H1 (cell line): ENCODE results near the gene TSC2. TPM values are rescaled to one million over a fixed set of nuclear protein-coding genes. Genes with fewer than 3 reads are reported as not detected.

Experiments
- CTCF ChIA-PET: fragments of 300-600 bp; sonication (Branson Sonifier 250); formaldehyde crosslinking; loops from one replicate; lab custom pipeline; 2021; ENCODE audit not compliant: partially characterized antibody; lab: Charles Lee
- POLR2A ChIA-PET: fragments of 300-600 bp; sonication (Branson Sonifier 250); formaldehyde crosslinking; loops from one replicate; lab custom pipeline; 2021; ENCODE audit warnings: inconsistent platforms; ENCODE audit not compliant: partially characterized antibody; lab: Charles Lee
- DNase-seq, 2 experiments: peaks; one replicate each; pipeline versions ENCODE4 v3.0.0 to v3.0.0-alpha.2; 2010 to 2022; ENCODE audit warnings: low spot score in 2 of 2, low read depth in 1 of 2, mixed read lengths in 1 of 2
- FAIRE-seq: peaks from 2 replicates; lab custom pipeline; 2011; peaks lifted over from hg19 to GRCh38; lab: Jason Lieb, UNC
- H2AFZ ChIP-seq: 2 replicates; pipeline ENCODE4 v1.8.1; 2012; ENCODE audit warnings: low read length, inconsistent platforms
- H2AK5ac ChIP-seq: 2 replicates; pipeline ENCODE4 v1.6.1; 2013; ENCODE audit warnings: low read depth, low read length
- H2BK120ac ChIP-seq: replicated peaks from 2 replicates; pipeline ENCODE3; 2013; ENCODE audit warnings: low read depth, low read length, inconsistent platforms
- H2BK12ac ChIP-seq: 2 replicates; pipeline ENCODE4 v1.6.1; 2013; ENCODE audit warnings: low read depth, low read length
- H2BK15ac ChIP-seq: 2 replicates; pipeline ENCODE4 v1.6.1; 2013; ENCODE audit warnings: low read length
- H2BK20ac ChIP-seq: 2 replicates; pipeline ENCODE4 v1.6.1; 2013; ENCODE audit warnings: low read length
- H2BK5ac ChIP-seq: 2 replicates; pipeline ENCODE4 v1.6.1; 2013; ENCODE audit warnings: low read depth, low read length
- H3K14ac ChIP-seq: 2 replicates; pipeline ENCODE4 v1.6.1; 2013; ENCODE audit warnings: inconsistent platforms; ENCODE audit not compliant: insufficient read length
- H3K18ac ChIP-seq: 2 replicates; pipeline ENCODE4 v1.6.1; 2013; ENCODE audit warnings: low read length; ENCODE audit errors: extremely low read depth
- H3K23ac ChIP-seq: 2 replicates; pipeline ENCODE4 v1.6.1; 2013; ENCODE audit warnings: inconsistent platforms; ENCODE audit not compliant: insufficient read length
- H3K23me2 ChIP-seq: 2 replicates; pipeline ENCODE4 v1.6.1; 2013; ENCODE audit warnings: low read depth, low read length
- H3K27ac ChIP-seq: 2 replicates; pipeline ENCODE4 v1.6.1; 2011; ENCODE audit warnings: low read depth, low read length, inconsistent platforms
- H3K27me3 ChIP-seq, 4 experiments: replicated peaks in 1 of 4; 1 replicate in 1 of 4; 2 replicates in 3 of 4; pipeline versions ENCODE4 v1.6.1 to v1.8.1; 2011 to 2013; ENCODE audit warnings: low read length in 3 of 4, mild to moderate bottlenecking in 3 of 4, inconsistent platforms in 2 of 4, mixed read lengths in 2 of 4, moderate library complexity in 1 of 4; ENCODE audit not compliant: control insufficient read depth in 3 of 4, insufficient read depth in 3 of 4; ENCODE audit errors: extremely low read depth in 1 of 4
- H3K36me3 ChIP-seq, 4 experiments: 2 replicates each; pipeline versions ENCODE4 v1.6.1 to v1.8.1; 2011 to 2013; ENCODE audit warnings: mild to moderate bottlenecking in 4 of 4, low read length in 3 of 4, moderate library complexity in 2 of 4, control low read depth in 1 of 4, inconsistent platforms in 1 of 4; ENCODE audit not compliant: insufficient read depth in 4 of 4, control insufficient read depth in 2 of 4
- H3K4ac ChIP-seq: replicated peaks from 2 replicates; pipeline ENCODE3; 2013; ENCODE audit warnings: low read length, low read depth, mixed read lengths, inconsistent platforms; ENCODE audit not compliant: insufficient read length
- H3K4me1 ChIP-seq, 4 experiments: replicated peaks in 1 of 4; 1 replicate in 1 of 4; 2 replicates in 3 of 4; pipeline versions ENCODE4 v1.6.1 to v1.8.1; 2011 to 2013; ENCODE audit warnings: low read length in 3 of 4, inconsistent platforms in 2 of 4, mixed read lengths in 1 of 4; ENCODE audit not compliant: insufficient read depth in 4 of 4, control insufficient read depth in 3 of 4
- H3K4me2 ChIP-seq, 2 experiments: 2 replicates each; pipeline versions ENCODE4 v1.6.1 to v1.8.1; 2011 to 2013; ENCODE audit warnings: low read depth in 2 of 2, low read length in 2 of 2, control low read depth in 1 of 2, inconsistent platforms in 1 of 2, mild to moderate bottlenecking in 1 of 2; ENCODE audit not compliant: insufficient read depth in 1 of 2
- H3K4me3 ChIP-seq, 4 experiments: fragments of 200-600, 300-600 bp in 1 of 4; sonication (generic), shearing (Covaris generic), sonication (Bioruptor Twin) in 1 of 4; 2 replicates each; pipeline versions ENCODE4 v1.5.1 to v1.8.1; 2011 to 2016; ENCODE audit warnings: low read length in 4 of 4, low read depth in 3 of 4, control low read depth in 2 of 4, inconsistent platforms in 2 of 4, mild to moderate bottlenecking in 2 of 4, mixed read lengths in 1 of 4, moderate library complexity in 1 of 4; ENCODE audit not compliant: insufficient read depth in 2 of 4; ENCODE audit errors: extremely low read depth in 1 of 4
- H3K56ac ChIP-seq: replicated peaks from 2 replicates; pipeline ENCODE3; 2013; ENCODE audit warnings: low read depth, mild to moderate bottlenecking, mixed read lengths, low read length, inconsistent platforms; ENCODE audit not compliant: insufficient read length
- H3K79me1 ChIP-seq: 2 replicates; pipeline ENCODE4 v1.6.1; 2013; ENCODE audit warnings: low read depth, low read length, control low read depth
- H3K79me2 ChIP-seq, 2 experiments: 2 replicates each; pipeline versions ENCODE4 v1.6.1 to v1.8.1; 2012 to 2013; ENCODE audit warnings: low read length in 2 of 2, mild to moderate bottlenecking in 2 of 2, inconsistent platforms in 1 of 2; ENCODE audit not compliant: insufficient read depth in 2 of 2, control insufficient read depth in 1 of 2
- H3K9ac ChIP-seq, 4 experiments: replicated peaks in 1 of 4; 1 replicate in 1 of 4; 2 replicates in 3 of 4; pipeline versions ENCODE4 v1.6.1 to v1.8.1; 2011 to 2013; ENCODE audit warnings: low read depth in 3 of 4, low read length in 3 of 4, control low read depth in 2 of 4, mild to moderate bottlenecking in 2 of 4, moderate library complexity in 2 of 4, inconsistent platforms in 1 of 4; ENCODE audit errors: extremely low read depth in 1 of 4
- H3K9me3 ChIP-seq, 2 experiments: 2 replicates each; pipeline versions ENCODE4 v1.6.1 to v1.8.1; 2012 to 2013; ENCODE audit warnings: mild to moderate bottlenecking in 2 of 2, moderate library complexity in 2 of 2, control low read depth in 1 of 2, inconsistent platforms in 1 of 2, low read depth in 1 of 2, low read length in 1 of 2, mixed read lengths in 1 of 2; ENCODE audit not compliant: insufficient read depth in 2 of 2
- H4K20me1 ChIP-seq, 2 experiments: replicated peaks in 1 of 2; 2 replicates each; pipeline versions ENCODE3 to v1.8.1; 2011 to 2013; ENCODE audit warnings: inconsistent platforms in 2 of 2, low read length in 2 of 2, mild to moderate bottlenecking in 1 of 2; ENCODE audit not compliant: insufficient read depth in 2 of 2, control insufficient read depth in 1 of 2
- H4K5ac ChIP-seq: 2 replicates; pipeline ENCODE4 v1.6.1; 2013; ENCODE audit warnings: low read length, low read depth, mixed read lengths, inconsistent platforms; ENCODE audit not compliant: insufficient read length
- H4K8ac ChIP-seq: 2 replicates; pipeline ENCODE4 v1.8.0; 2013; ENCODE audit warnings: mild to moderate bottlenecking, moderate library complexity, low read length, inconsistent platforms; ENCODE audit not compliant: insufficient read depth; ENCODE audit errors: extremely low read depth
- H4K91ac ChIP-seq: replicated peaks from 2 replicates; pipeline ENCODE3; 2013; ENCODE audit warnings: low read length, mixed read lengths, inconsistent platforms; ENCODE audit not compliant: insufficient read length
- CTCF ChIP-seq, 3 experiments: IDR thresholded peaks; 1 replicate in 2 of 3; 2 replicates in 1 of 3; pipeline versions ENCODE4 v1.5.1 to v1.6.1; 2011; ENCODE audit warnings: low read length in 3 of 3, mild to moderate bottlenecking in 3 of 3, inconsistent platforms in 2 of 3, low read depth in 1 of 3, moderate library complexity in 1 of 3; ENCODE audit not compliant: insufficient read depth in 1 of 3; ENCODE audit errors: control extremely low read depth in 1 of 3
- EP300 ChIP-seq, 2 experiments: IDR thresholded peaks; 1 replicate in 1 of 2; 2 replicates in 1 of 2; pipeline ENCODE4 v1.6.1; 2011 to 2012; ENCODE audit warnings: low read depth in 2 of 2, low read length in 2 of 2, mild to moderate bottlenecking in 2 of 2, borderline replicate concordance in 1 of 2, inconsistent platforms in 1 of 2, moderate library complexity in 1 of 2
- RAD21 ChIP-seq, 2 experiments: IDR thresholded peaks in 1 of 2; conservative IDR thresholded peaks in 1 of 2; 2 replicates each; pipeline ENCODE4 v1.6.1; 2011; ENCODE audit warnings: low read depth in 2 of 2, low read length in 2 of 2, improper control_type of control experiment in 1 of 2, inconsistent platforms in 1 of 2, mild to moderate bottlenecking in 1 of 2, moderate library complexity in 1 of 2
- WGBS, 2 experiments: shearing (Covaris generic) in 1 of 2; methylation state at CpG; one replicate each; pipeline versions ENCODE4 v1.1.6 to v1.1.7; 2013 to 2015; ENCODE audit warnings: low lambda C conversion rate in 2 of 2, mixed read lengths in 2 of 2, inconsistent platforms in 1 of 2, low coverage in 1 of 2, missing lambda C conversion rate in 1 of 2; ENCODE audit not compliant: insufficient replicate concordance in 2 of 2, insufficient coverage in 1 of 2, insufficient read length in 1 of 2; ENCODE audit errors: extremely low coverage in 1 of 2, missing lambda C conversion rate in 1 of 2; 5-methylcytosine and 5-hydroxymethylcytosine counted together
- polyA plus RNA-seq, 7 experiments: library from polyadenylated mRNA; depleted of rRNA in 3 of 7; stranded (reverse) in 5 of 7; unstranded in 2 of 7; fragments of >200 nt in 5 of 7; fragments of 200-250 nt in 2 of 7; gene quantifications; 1 replicate in 5 of 7; 2 replicates in 1 of 7; 4 replicates in 1 of 7; pipeline versions ENCODE4 v1.2.1 to v1.2.3, GENCODE V29; 2011 to 2013; ENCODE audit warnings: missing spikeins in 2 of 7, mixed read lengths in 2 of 7
- total RNA-seq: library from RNA; stranded (reverse); fragmentation: NEBNext Ultra II Directional; extraction: Animal tissue kit (Norgen Biotek cat#: 25700); gene quantifications from 2 replicates; pipeline ENCODE4 v1.2.1, GENCODE V29; 2021

TSC2 gene
- total and polyA plus RNA-seq, 2 of the 8 experiments (the other 6 are each of a cell fraction or from before 2014, with no cell fraction given) = 65.9 to 96.6 TPM

- Histone ChIP-seq H3K4ac (no peak overlapping the region), H3K36me3 (peaks cover 0 to 5% (median 4%) of the 10 kb centered on the region in 4 experiments; a peak in 3 of 8 replicates), H3K23ac (no peak overlapping the region), H2BK120ac (no peak overlapping the region), H2AFZ (no peak overlapping the region), H4K8ac (no peak overlapping the region), H3K27ac (no peak overlapping the region), H2BK12ac (no peak overlapping the region), H4K20me1 (peaks cover 2 to 12% of the 10 kb centered on the region in 2 experiments), H3K27me3 (no peaks in the 10 kb centered on the region), H3K23me2 (no peaks in the 10 kb centered on the region), H3K79me1 (0 out of 2 replicates have a peak, but pooled peaks cover 2% of the 10 kb centered on the region), H4K5ac (no peak overlapping the region), H2BK20ac (no peak overlapping the region), H3K79me2 (no peaks in the 10 kb centered on the region), H4K91ac (no peak overlapping the region), H2BK15ac (no peak overlapping the region), H3K4me1 (no peaks in the 10 kb centered on the region), H3K4me3 (no peak overlapping the region), H3K18ac (no peak overlapping the region), H2AK5ac (no peak overlapping the region), H2BK5ac (no peak overlapping the region), H3K4me2 (no peak overlapping the region), H3K14ac (no peak overlapping the region), H3K56ac (no peak overlapping the region), H3K9ac (0 out of 7 replicates have a peak overlapping the region, but pooled peaks of 1 of the 4 experiments have one; percentile 22), H3K9me3 (no peaks in the 10 kb centered on the region)
- CTCF ChIA-PET = interaction anchor here (0.6 to 2.6 kb wide), 19 partner anchors 8 to 271 kb away, joined by 3 to 22 read pairs (median 5); partner anchors contain the start of genes NPW, NTHL1 and TSC2
- DNase-seq = no peak
- 89% methylated on average over 14 of the region's 15 CpGs; no CpG with 5 or more reads in 1 of the 2 experiments for WGBS, 2 experiments
- POLR2A ChIA-PET = interaction anchor here (1.0 to 2.3 kb wide), 7 partner anchors 8 to 99 kb away, joined by 3 to 12 read pairs (median 3); partner anchors contain the start of genes NTHL1, RPS2, TRAF7 and TSC2
- TF ChIP-seq RAD21 (IDR thresholded peaks at IDR 0.05 in 1 of 2, conservative IDR thresholded peaks at IDR 0.05 in 1 of 2; ENCODE audit: low read depth in 2 of 2, low read length in 2 of 2) (peak in 1 of 2 experiments; percentile 24; a peak in 1 of 4 replicates), EP300 (IDR thresholded peaks at IDR 0.05; ENCODE audit: borderline replicate concordance in 1 of 2, low read depth in 2 of 2, low read length in 2 of 2) (no peak), CTCF (IDR thresholded peaks at IDR 0.05; ENCODE audit: control extremely low read depth in 1 of 3, insufficient read depth in 1 of 3, low read depth in 1 of 3, low read length in 3 of 3) (peak in 1 of 3 experiments; percentile 37; a peak in 2 of 4 replicates)
- FAIRE-seq = no peak
Measured at GRCh38 chr16:2056077-2056476, 8.3 kb downstream of the TSC2 start.
